Keratinocyte (primary cell): ENCODE data around the gene PRR4.

Source experiments
- EZH2 ChIP-seq: IDR thresholded peaks from one replicate; pipeline ENCODE4 v1.6.1; 2012; ENCODE audit warnings: inconsistent platforms, mild to moderate bottlenecking, low read length, moderate library complexity
- TF ChIP-seq, protein P1 (sequence below), 3 experiments: IDR thresholded peaks in 1 of 3; conservative IDR thresholded peaks in 1 of 3; optimal IDR thresholded peaks in 1 of 3; 2 replicates in 2 of 3; 3 replicates in 1 of 3; pipeline versions ENCODE3 to v1.5.1; 2011; ENCODE audit warnings: low read length in 3 of 3, mild to moderate bottlenecking in 3 of 3, moderate library complexity in 2 of 3, control low read depth in 1 of 3, inconsistent platforms in 1 of 3; ENCODE audit not compliant: insufficient read depth in 2 of 3; ENCODE audit errors: extremely low read depth in 1 of 3

DNA sequence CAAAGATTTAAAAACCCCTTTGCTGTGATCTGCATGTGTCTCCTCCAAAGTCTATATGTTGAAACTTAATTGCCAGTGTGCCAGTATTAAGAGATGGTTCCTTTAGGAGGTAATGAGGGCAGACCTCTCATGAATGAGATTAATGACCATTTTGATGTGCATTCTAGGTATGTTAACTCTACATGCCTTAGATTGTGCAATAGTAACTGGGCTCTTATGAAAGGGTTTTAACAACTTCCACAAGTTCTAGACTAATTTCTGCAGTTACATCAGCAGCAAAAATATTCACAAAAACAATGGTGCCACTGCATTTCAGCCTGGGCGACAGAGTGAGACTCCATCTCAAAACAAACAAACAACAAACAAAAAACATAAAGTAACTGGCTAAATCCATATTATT lies 19.3 kb downstream of the PRR4 start:
- TF ChIP-seq, protein P1, sequence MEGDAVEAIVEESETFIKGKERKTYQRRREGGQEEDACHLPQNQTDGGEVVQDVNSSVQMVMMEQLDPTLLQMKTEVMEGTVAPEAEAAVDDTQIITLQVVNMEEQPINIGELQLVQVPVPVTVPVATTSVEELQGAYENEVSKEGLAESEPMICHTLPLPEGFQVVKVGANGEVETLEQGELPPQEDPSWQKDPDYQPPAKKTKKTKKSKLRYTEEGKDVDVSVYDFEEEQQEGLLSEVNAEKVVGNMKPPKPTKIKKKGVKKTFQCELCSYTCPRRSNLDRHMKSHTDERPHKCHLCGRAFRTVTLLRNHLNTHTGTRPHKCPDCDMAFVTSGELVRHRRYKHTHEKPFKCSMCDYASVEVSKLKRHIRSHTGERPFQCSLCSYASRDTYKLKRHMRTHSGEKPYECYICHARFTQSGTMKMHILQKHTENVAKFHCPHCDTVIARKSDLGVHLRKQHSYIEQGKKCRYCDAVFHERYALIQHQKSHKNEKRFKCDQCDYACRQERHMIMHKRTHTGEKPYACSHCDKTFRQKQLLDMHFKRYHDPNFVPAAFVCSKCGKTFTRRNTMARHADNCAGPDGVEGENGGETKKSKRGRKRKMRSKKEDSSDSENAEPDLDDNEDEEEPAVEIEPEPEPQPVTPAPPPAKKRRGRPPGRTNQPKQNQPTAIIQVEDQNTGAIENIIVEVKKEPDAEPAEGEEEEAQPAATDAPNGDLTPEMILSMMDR (optimal IDR thresholded peaks at IDR 0.05 in 1 of 3, IDR thresholded peaks at IDR 0.05 in 1 of 3, conservative IDR thresholded peaks at IDR 0.05 in 1 of 3; ENCODE audit: extremely low read depth in 1 of 3, insufficient read depth in 2 of 3, low read length in 3 of 3), result no peak
- no peak for TF ChIP-seq EZH2
